Mesenteric fat pad (tissue), 1 donor: ENCODE results near the gene SYNRG. TPM values are rescaled to one million over a fixed set of nuclear protein-coding genes. Genes with fewer than 3 reads are reported as not detected.

ENCODE experiments used
- DNase-seq: peaks from one replicate; pipeline ENCODE4 v3.0.0-alpha.2; 2020; ENCODE audit warnings: low spot score
- microRNA-seq: library from miRNA; unstranded; fragments of <30 nt; microRNA quantifications from one replicate; pipeline ENCODE4 v1.2.0, GENCODE V29; 2020; ENCODE audit warnings: borderline number of aligned reads
- total RNA-seq: library from RNA; stranded (reverse); fragmentation: NEBNext Ultra II Directional; extraction: Animal tissue kit (Norgen Biotek cat#: 25700); gene quantifications from one replicate; pipeline ENCODE4 v1.2.1, GENCODE V29; 2021
- donor health status: DM: yes; HTN: yes; CAD: no.

Gene SYNRG
- total RNA-seq, 1 donor from 2014 or later, result 40.8 TPM

- no peak for DNase-seq
Measured at GRCh38 chr17:37479025-37479424, 130.2 kb downstream of the SYNRG start.

- DNase-seq, result no peak
Measured at GRCh38 chr17:37478187-37478586, 131.0 kb downstream of the SYNRG start.

- no peak for DNase-seq
Measured at GRCh38 chr17:37476431-37477120, 132.6 kb downstream of the SYNRG start.

GRCh38 chr17:37475731-37476420, 133.3 kb downstream of the SYNRG start:
- no peak for DNase-seq

GRCh38 chr17:37470181-37470580, 139.0 kb downstream of the SYNRG start:
- DNase-seq, result no peak

GRCh38 chr17:37466471-37466870, 142.7 kb downstream of the SYNRG start:
- no peak for DNase-seq

- no peak for DNase-seq
Measured at GRCh38 chr17:37465069-37465616, 144.1 kb downstream of the SYNRG start.

Small RNAs within 50 kb of the gene (microRNA-seq; reads per million reads assigned to microRNA genes)
- not detected for gene MIR378J

Other genes starting within 250 kb of the SYNRG start
- gene C17orf78, start 233.4 kb downstream of the SYNRG start, total RNA-seq, result not detected
- 59.1 TPM for gene ACACA, start 202.6 kb downstream of the SYNRG start, total RNA-seq
- 19.4 TPM for gene TADA2A, start 202.5 kb downstream of the SYNRG start, total RNA-seq
- 27.0 TPM for gene DUSP14, start 119.5 kb downstream of the SYNRG start, total RNA-seq
- gene DDX52, start 34.0 kb upstream of the SYNRG start, total RNA-seq, result 19.4 TPM
- gene HNF1B, start 135.6 kb upstream of the SYNRG start, total RNA-seq, result not detected